AG04450 (cell line): Measurements from ENCODE around the gene AP5Z1. TPM values are rescaled to one million over a fixed set of nuclear protein-coding genes. Genes with fewer than 3 reads are reported as not detected.

ENCODE experiments used
- CTCF ChIA-PET: fragments of 300-600, 350-600 bp; formaldehyde crosslinking; extraction: SDS; loops from one replicate; lab custom pipeline; 2022; ENCODE audit warnings: antibody characterized with exemption, inconsistent platforms; lab: Charles Lee
- POLR2A ChIA-PET: fragments of 350-600 bp; formaldehyde crosslinking; extraction: SDS; loops from one replicate; lab custom pipeline; 2021; ENCODE audit warnings: antibody characterized with exemption, inconsistent platforms; lab: Yijun Ruan, JAX
- DNase-seq: peaks from one replicate; pipeline ENCODE4 v3.0.0-alpha.2; 2011; ENCODE audit warnings: low read depth, low spot score
- H3K27ac ChIP-seq: one replicate; pipeline ENCODE4 v1.5.1; 2012; ENCODE audit warnings: low read depth, low read length, control low read depth
- H3K27me3 ChIP-seq: one replicate; pipeline ENCODE4 v1.6.0; 2012; ENCODE audit warnings: low read length; ENCODE audit not compliant: control insufficient read depth, insufficient read depth
- H3K4me3 ChIP-seq: 2 replicates; pipeline ENCODE4 v1.5.1; 2011; ENCODE audit warnings: mild to moderate bottlenecking, low read depth, low read length, control low read depth
- H3K9me3 ChIP-seq: 2 replicates; pipeline ENCODE4 v1.5.1; 2012; ENCODE audit warnings: low read length; ENCODE audit not compliant: control insufficient read depth, insufficient read depth
- polyA plus RNA-seq: library from polyadenylated mRNA; depleted of rRNA; stranded (reverse); fragments of >200 nt; gene quantifications from 2 replicates; pipeline ENCODE4 v1.2.3, GENCODE V29; 2011
- TF ChIP-seq, protein P1 (sequence below): IDR thresholded peaks from 2 replicates; pipeline ENCODE4 v1.5.1; 2011; ENCODE audit warnings: low read depth, low read length, control low read depth, inconsistent platforms

The AP5Z1 gene
- polyA plus RNA-seq, 1 experiment: 12.6 TPM

DNA sequence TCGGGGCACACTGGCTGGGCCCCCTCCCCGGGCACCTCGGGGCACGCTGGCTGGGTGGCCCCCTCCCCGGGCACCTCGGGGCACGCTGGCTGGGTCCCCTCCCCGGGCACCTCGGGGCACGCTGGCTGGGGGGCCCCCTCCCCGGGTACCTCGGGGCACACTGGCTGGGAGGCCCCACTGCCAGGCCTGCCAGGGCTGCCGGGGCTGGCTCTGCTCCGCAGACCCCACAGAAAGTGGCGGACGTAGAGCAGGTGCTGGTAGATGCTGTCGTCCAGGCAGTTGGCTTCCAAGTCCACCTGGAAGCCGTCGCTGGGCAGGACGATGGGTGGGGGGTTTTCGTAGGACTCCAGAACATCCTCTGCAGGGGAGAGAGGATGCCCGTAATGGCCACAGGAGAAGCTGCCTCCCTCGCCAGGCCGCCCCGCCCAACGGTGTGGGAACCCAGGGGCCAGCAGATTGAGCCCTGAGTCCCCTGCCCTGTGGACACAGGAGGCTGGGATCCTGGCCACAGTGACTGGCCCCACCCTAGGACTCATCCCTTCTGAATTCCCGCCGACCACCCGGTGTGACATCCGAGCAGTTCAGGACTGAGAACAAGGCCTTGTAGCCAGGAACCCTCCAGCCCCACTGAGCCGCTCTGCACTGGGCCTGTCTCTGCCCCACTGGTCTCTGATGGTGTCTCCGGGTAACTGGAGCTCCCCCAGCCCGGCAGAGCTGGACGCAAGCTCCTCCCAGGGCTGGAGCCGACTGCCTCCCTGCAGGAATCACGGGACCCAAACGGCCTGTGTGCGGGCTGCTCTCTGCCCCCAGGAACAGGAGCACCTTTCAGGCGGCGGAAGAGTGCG is 28.2 kb downstream of the AP5Z1 start:
- ChIA-PET POLR2A (no interaction called here), CTCF (no interaction called here)
- TF ChIP-seq, protein P1, sequence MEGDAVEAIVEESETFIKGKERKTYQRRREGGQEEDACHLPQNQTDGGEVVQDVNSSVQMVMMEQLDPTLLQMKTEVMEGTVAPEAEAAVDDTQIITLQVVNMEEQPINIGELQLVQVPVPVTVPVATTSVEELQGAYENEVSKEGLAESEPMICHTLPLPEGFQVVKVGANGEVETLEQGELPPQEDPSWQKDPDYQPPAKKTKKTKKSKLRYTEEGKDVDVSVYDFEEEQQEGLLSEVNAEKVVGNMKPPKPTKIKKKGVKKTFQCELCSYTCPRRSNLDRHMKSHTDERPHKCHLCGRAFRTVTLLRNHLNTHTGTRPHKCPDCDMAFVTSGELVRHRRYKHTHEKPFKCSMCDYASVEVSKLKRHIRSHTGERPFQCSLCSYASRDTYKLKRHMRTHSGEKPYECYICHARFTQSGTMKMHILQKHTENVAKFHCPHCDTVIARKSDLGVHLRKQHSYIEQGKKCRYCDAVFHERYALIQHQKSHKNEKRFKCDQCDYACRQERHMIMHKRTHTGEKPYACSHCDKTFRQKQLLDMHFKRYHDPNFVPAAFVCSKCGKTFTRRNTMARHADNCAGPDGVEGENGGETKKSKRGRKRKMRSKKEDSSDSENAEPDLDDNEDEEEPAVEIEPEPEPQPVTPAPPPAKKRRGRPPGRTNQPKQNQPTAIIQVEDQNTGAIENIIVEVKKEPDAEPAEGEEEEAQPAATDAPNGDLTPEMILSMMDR: no peak
- Histone ChIP-seq H3K4me3 (no peak overlapping the region), H3K27me3 (peaks cover 12% of the 10 kb centered on the region), H3K27ac (no peak overlapping the region), H3K9me3 (no peaks in the 10 kb centered on the region; the same call in 1 of the 2 replicates)
- no peak for DNase-seq

DNA sequence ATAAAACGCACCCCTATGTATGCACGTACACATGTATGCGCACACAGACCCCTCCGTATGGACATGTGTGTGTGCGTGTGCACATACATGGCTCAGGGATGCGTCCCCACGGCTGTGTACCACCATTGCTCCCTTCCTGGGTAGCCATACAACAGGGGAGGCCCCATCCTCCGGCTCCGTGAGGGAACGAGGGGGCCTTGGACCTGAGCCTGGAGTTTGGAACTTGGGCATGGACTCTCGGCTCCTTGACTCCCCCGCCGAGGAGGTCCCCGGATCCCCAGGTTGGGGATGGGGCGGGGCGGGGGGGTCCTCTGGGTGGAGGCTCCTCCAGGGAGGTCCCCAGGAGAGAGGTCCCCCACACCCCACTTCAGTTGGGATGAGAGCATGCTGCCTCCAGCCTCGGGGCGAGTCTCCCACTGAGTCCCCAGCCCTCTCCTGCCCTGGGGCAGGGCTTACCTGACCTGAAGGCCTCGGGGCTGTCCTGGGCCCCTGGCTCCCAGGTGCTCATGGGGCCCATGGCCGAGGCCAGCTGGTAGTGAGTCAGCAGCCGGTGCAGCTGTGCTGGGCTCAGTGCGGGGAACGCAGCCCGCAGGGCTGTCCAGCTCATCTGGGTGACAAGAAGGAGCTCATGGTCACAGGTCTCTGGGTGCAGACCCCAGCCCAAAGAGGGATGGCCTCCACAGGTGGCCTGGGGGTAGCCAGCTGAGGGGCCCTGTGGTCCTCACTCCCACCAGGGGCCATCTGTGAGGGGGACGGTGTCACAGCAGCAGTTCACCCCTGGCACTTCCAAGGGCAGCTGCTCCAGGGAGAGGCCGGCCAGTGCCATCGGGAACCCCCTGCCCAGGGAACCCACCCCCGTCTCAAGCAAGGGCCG is 29.9 kb downstream of the AP5Z1 start:
- Histone ChIP-seq H3K27ac (no peak overlapping the region), H3K9me3 (no peaks in the 10 kb centered on the region; the same call in 1 of the 2 replicates), H3K4me3 (no peak overlapping the region), H3K27me3 (peaks cover 12% of the 10 kb centered on the region)
- ChIA-PET CTCF (no interaction called here), POLR2A (no interaction called here)
- DNase-seq: no peak
- TF ChIP-seq, protein P1: no peak

DNA sequence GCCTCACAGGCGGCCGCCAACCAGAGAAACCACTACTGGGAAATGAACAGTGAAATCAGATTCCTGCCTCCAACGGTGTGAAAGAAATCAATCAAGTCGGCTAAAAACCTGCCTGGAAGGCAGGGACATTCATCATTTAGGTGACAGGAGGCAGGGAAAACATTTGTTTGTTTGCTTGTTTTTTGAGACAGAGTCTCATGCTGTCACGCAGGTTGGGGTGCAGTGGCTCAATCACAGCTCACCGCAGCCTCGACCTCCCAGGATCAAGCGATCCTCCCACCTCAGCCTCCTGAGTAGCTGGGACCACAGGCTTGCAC is 30.5 kb downstream of the AP5Z1 start:
- peaks cover 12% of the 10 kb centered on the region for H3K27me3 ChIP-seq
- DNase-seq: no peak
- H3K9me3 ChIP-seq: no peaks in the 10 kb centered on the region; the same call in 1 of the 2 replicates
- no peak overlapping the region for H3K4me3 ChIP-seq
- POLR2A ChIA-PET: no interaction called here
- CTCF ChIA-PET: no interaction called here
- TF ChIP-seq, protein P1: no peak
- no peak overlapping the region for H3K27ac ChIP-seq

DNA sequence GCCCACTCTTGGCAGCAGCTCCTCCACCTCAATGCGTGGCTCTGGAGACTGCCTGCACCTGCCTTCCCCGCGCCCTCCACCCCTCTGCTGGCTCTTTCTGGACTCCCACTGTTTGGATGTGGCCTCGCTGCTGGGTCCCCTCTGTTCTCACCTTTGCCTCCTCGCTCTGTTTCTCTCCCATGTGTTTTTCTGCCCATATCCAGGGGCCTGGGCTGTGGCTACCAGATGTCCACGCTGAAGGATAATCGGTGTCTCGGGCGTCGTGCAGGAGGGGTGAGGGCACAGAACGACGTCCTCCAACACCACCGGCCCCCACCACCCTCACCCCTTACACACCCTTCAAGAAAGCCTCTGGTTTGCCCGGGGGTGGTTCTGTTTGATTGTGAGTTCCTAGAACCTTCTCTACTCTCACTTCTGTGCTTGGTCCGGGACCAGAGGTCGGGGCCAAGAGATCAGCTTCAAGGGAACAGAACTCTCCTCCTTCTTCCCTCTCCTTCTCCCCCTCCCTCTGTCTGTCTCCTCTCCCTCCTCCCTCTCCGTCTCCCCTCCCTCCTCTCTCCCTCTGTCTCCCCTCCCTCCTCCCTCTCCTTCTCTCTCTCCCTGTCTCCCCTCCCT is 31.7 kb downstream of the AP5Z1 start:
- CTCF ChIA-PET: no interaction called here
- H3K4me3 ChIP-seq: no peak overlapping the region
- POLR2A ChIA-PET: no interaction called here
- DNase-seq: no peak
- peaks cover 12% of the 10 kb centered on the region for H3K27me3 ChIP-seq
- H3K27ac ChIP-seq: no peak overlapping the region
- TF ChIP-seq, protein P1: no peak
- H3K9me3 ChIP-seq: no peaks in the 10 kb centered on the region; the same call in 1 of the 2 replicates
